Right cardiac atrium (tissue), 5 donors: ENCODE data around the gene INSYN2B. TPM values are rescaled to one million over a fixed set of nuclear protein-coding genes. Genes with fewer than 3 reads are reported as not detected.
A peak's percentile ranks its signal among the peaks of the same experiment; 100 is the strongest.

Source experiments
- ATAC-seq, 2 donors: fragments of 200-7000 bp; cut with Tn5 transposase; one replicate each; pipeline versions ENCODE4 v1.8.0 to v1.9.1; 2020; ENCODE audit warnings: moderate library complexity in 2 of 2, mild to moderate bottlenecking in 1 of 2
- DNase-seq, 3 donors: peaks; one replicate each; pipeline ENCODE4 v3.0.0-alpha.2; 2020
- H3K27ac ChIP-seq: one replicate; pipeline ENCODE4 v1.5.1; 2013; ENCODE audit warnings: mild to moderate bottlenecking, low read length, control low read depth, moderate library complexity
- H3K27me3 ChIP-seq: one replicate; pipeline ENCODE4 v1.6.1; 2013; ENCODE audit not compliant: control insufficient read depth, insufficient read depth
- H3K4me1 ChIP-seq: one replicate; pipeline ENCODE4 v1.6.1; 2013; ENCODE audit warnings: low read length; ENCODE audit not compliant: control insufficient read depth, insufficient read depth
- H3K4me3 ChIP-seq: one replicate; pipeline ENCODE4 v1.5.1; 2013; ENCODE audit warnings: low read length, control low read depth
- H3K9me3 ChIP-seq: one replicate; pipeline ENCODE4 v1.6.1; 2013; ENCODE audit warnings: low read length; ENCODE audit not compliant: control insufficient read depth
- WGBS: extraction: QIAGEN DNeasy Blood & Tissue Kit; methylation state at CpG from one replicate; pipeline ENCODE4 v1.1.7; 2013; 5-methylcytosine and 5-hydroxymethylcytosine counted together
- intact Hi-C, 4 donors: fragments of 100-400 bp; cut with DNase I; formaldehyde crosslinking; loops; one replicate each; pipeline versions ENCODE4 v1.11.0 to v1.14.0; 2022 to 2023
- polyA plus RNA-seq: library from polyadenylated mRNA; stranded (reverse); fragments of 200-250 nt; gene quantifications from one replicate; pipeline ENCODE4 v1.2.3, GENCODE V29; 2013
- total RNA-seq, 4 donors: library from RNA; stranded (reverse); fragmentation: NEBNext Ultra II Directional; extraction: Animal tissue kit (Norgen Biotek cat#: 25700); gene quantifications; one replicate each; pipeline ENCODE4 v1.2.1, GENCODE V29; 2021
- donor health status: healthy with polysubstance abuse.
- donor health status: DM: no; HTN: yes; CAD: no.
- donor health status: DM: no; HTN: no; CAD: no.
- donor health status: DM: no; HTN: yes; CAD: no; lungs with severe emphysema.
- donor health status: DM: yes; HTN: yes; CAD: no.

INSYN2B gene
- total and polyA plus RNA-seq, 5 donors, result 0.14 to 1.4 (median 0.25) TPM

DNA sequence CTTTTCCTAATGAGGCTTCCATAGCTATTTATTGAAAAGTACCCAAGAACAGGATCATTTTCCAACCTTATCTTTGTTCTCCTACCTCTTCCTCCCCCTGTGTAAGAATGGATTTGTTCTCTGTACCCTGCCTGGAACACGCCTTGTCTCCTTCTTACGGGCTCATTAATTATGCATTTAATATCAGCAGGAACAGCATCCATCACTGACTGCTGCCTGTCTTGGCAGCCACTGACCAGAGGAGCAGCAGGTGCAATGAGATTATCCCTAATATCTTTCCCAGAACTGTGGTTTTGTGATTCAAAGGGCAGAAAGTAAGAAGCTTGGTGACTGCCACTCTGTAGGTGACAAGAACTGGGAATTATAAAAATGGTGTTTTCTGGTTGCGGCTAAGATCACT is 19.3 kb upstream of the INSYN2B start:
- Histone ChIP-seq H3K9me3 (no peaks in the 10 kb centered on the region), H3K27me3 (no peaks in the 10 kb centered on the region), H3K4me3 (no peak overlapping the region), H3K4me1 (no peaks in the 10 kb centered on the region), H3K27ac (no peak overlapping the region)
- DNase-seq, result no peak
- no peak for ATAC-seq
- 83% methylated on average over 3 of the region's 3 CpGs for WGBS
- intact Hi-C loops, result no loop called here

- Histone ChIP-seq H3K27me3 (no peaks in the 10 kb centered on the region), H3K4me3 (no peak overlapping the region), H3K9me3 (no peaks in the 10 kb centered on the region), H3K4me1 (no peaks in the 10 kb centered on the region), H3K27ac (no peak overlapping the region)
- no peak for ATAC-seq
- intact Hi-C loops, result no loop called here
- DNase-seq, result no peak
- WGBS, result 93% methylated on average over 3 of the region's 3 CpGs
These were observed 17.5 kb upstream of the INSYN2B start for GRCh38 chr5:169997798-169998197.

- intact Hi-C loops, result no loop called here
- no peak overlapping the region for H3K27ac ChIP-seq
- DNase-seq, result no peak
- no peak for ATAC-seq
- 52% methylated on average over 2 of the region's 2 CpGs for WGBS
- H3K4me1 ChIP-seq, result no peaks in the 10 kb centered on the region
- no peaks in the 10 kb centered on the region for H3K9me3 ChIP-seq
- H3K27me3 ChIP-seq, result no peaks in the 10 kb centered on the region
- H3K4me3 ChIP-seq, result no peak overlapping the region
These were observed 13.1 kb upstream of the INSYN2B start for GRCh38 chr5:169993485-169993790.

GRCh38 chr5:169992789-169993484 is 12.6 kb upstream of the INSYN2B start:
- no peaks in the 10 kb centered on the region for H3K27me3 ChIP-seq
- H3K27ac ChIP-seq, result no peak overlapping the region
- H3K9me3 ChIP-seq, result no peaks in the 10 kb centered on the region
- no peak overlapping the region for H3K4me3 ChIP-seq
- DNase-seq (no peak), ATAC-seq (no peak)
- H3K4me1 ChIP-seq, result no peaks in the 10 kb centered on the region
- 89% methylated on average over 2 of the region's 2 CpGs for WGBS
- intact Hi-C loops, result no loop called here

DNA sequence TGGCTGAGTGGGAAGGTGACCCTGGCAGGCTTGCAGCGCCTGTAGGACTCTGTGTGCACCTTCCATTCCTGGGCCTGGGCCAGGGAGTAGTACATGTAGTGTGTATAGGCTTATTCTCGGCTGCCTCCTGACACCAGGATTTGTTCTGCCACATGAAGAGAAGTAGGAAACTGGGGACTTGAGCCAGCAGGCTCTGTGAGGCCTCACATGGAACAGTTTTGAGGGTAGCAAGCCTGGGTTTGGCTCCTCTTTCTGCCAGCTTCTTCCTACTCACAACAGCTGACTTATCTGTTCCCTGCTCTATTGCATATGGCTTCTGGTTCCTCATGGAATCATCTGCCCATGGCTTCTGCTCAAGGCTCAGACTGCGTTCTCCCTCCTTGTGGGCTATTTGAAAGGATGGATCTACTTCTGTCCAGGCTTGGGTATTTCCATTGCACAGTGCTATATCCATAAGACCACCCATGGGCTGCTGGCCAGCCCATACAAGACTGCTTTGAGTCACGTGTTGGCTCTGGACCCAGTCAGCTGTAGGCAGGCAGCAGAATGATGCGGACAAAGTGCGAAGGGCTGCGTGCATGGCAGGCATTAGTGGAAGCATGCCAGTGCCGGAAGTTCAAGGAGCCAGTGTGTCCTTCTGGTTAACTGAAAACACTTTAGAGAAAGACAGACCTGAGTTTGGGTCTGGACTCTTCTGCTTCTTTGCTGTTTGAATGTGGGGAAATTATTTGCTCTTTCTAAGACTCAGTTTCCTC is 11.0 kb upstream of the INSYN2B start:
- DNase-seq (peak in 1 of 3 donors; percentile 49), ATAC-seq (no peak)
- WGBS, result 85% methylated on average over 8 of the region's 8 CpGs
- intact Hi-C loops, result no loop called here
- no peaks in the 10 kb centered on the region for H3K4me1 ChIP-seq
- no peaks in the 10 kb centered on the region for H3K9me3 ChIP-seq
- no peak overlapping the region for H3K4me3 ChIP-seq
- no peak overlapping the region for H3K27ac ChIP-seq
- H3K27me3 ChIP-seq, result no peaks in the 10 kb centered on the region

- Histone ChIP-seq H3K9me3 (no peaks in the 10 kb centered on the region), H3K4me3 (no peak overlapping the region), H3K27me3 (no peaks in the 10 kb centered on the region), H3K4me1 (no peaks in the 10 kb centered on the region), H3K27ac (no peak overlapping the region)
- WGBS, result 77% methylated on average over 1 of the region's 1 CpG
- intact Hi-C loops, result no loop called here
- DNase-seq (no peak), ATAC-seq (no peak)
These were observed 9.1 kb upstream of the INSYN2B start for GRCh38 chr5:169989365-169989764.

- no peak overlapping the region for H3K27ac ChIP-seq
- no peaks in the 10 kb centered on the region for H3K9me3 ChIP-seq
- no peak for DNase-seq
- H3K4me3 ChIP-seq, result no peak overlapping the region
- H3K27me3 ChIP-seq, result no peaks in the 10 kb centered on the region
- 79% methylated on average over 1 of the region's 1 CpG for WGBS
- H3K4me1 ChIP-seq, result no peaks in the 10 kb centered on the region
- ATAC-seq, result no peak
- intact Hi-C loops, result no loop called here
These were observed 8.7 kb upstream of the INSYN2B start for GRCh38 chr5:169988947-169989346.

DNA sequence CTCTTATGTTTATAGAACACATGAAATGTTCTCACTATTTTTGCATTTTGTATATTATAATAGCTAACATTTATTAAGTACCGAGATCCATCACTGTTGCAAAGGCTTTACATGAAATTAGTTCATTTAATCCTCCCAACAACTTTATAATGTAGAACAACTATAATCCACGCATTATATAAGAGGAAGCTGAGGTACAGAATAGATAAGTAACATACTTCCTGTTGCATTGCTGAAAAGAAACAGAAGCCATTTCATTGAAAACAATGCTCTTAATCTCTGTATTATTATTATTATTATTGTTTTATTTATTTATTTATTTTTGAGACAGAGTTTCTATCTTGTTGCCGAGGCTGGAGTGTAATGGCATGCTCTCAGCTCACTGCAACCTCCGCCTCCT is 7.9 kb upstream of the INSYN2B start:
- Histone ChIP-seq H3K9me3 (no peaks in the 10 kb centered on the region), H3K27ac (no peak overlapping the region), H3K4me1 (no peaks in the 10 kb centered on the region), H3K4me3 (no peak overlapping the region), H3K27me3 (peaks cover 4% of the 10 kb centered on the region)
- ATAC-seq, result no peak
- 80% methylated on average over 4 of the region's 4 CpGs for WGBS
- intact Hi-C loops, result no loop called here
- DNase-seq, result no peak

- intact Hi-C loops, result loop anchor here (5.0 kb wide), 1 partner anchor 278 kb away; no protein-coding TSS in a partner anchor
- H3K9me3 ChIP-seq, result no peaks in the 10 kb centered on the region
- peak overlapping the region; percentile 45 for H3K4me3 ChIP-seq
- H3K4me1 ChIP-seq, result no peaks in the 10 kb centered on the region
- 21% methylated on average over 3 of the region's 3 CpGs for WGBS
- DNase-seq, result no peak
- H3K27ac ChIP-seq, result no peak overlapping the region
- ATAC-seq, result no peak
- peaks cover 4% of the 10 kb centered on the region for H3K27me3 ChIP-seq
These were observed 424 bp downstream of the INSYN2B start for GRCh38 chr5:169979871-169980270.

DNA sequence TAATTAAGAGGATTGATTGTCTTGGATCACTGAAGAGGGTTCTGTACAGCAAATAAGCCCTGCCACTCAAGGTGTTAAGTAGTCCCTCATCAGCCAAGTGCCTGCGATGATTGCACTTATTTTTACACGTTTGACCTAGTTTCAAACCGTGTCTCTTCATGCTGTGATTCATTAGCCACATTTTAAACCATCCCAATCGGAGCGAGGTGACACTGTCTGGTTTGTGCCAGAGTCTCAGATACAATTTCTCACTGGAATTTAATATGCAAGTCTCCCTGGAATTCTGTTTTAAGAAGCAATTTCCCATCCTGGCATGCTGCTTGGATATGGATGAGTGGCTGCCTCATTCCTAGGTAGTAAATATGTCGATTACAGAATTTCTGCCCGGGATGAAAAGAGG is 1.6 kb downstream of the INSYN2B start:
- ATAC-seq (no peak), DNase-seq (no peak)
- intact Hi-C loops, result no loop called here
- H3K27ac ChIP-seq, result no peak overlapping the region
- H3K27me3 ChIP-seq, result peaks cover 4% of the 10 kb centered on the region
- no peak overlapping the region for H3K4me3 ChIP-seq
- H3K9me3 ChIP-seq, result no peaks in the 10 kb centered on the region
- WGBS, result 47% methylated on average over 7 of the region's 7 CpGs
- H3K4me1 ChIP-seq, result no peaks in the 10 kb centered on the region

- WGBS, result 72% methylated on average over 6 of the region's 6 CpGs
- no peak for DNase-seq
- H3K4me3 ChIP-seq, result no peak overlapping the region
- H3K9me3 ChIP-seq, result no peaks in the 10 kb centered on the region
- no peaks in the 10 kb centered on the region for H3K27me3 ChIP-seq
- no peak overlapping the region for H3K27ac ChIP-seq
- intact Hi-C loops, result no loop called here
- no peak for ATAC-seq
- peaks cover 1% of the 10 kb centered on the region for H3K4me1 ChIP-seq
These were observed 6.0 kb downstream of the INSYN2B start for GRCh38 chr5:169974121-169974770.
